Heart right ventricle (tissue), 16 donors: ENCODE data around the gene TADA1. TPM values are rescaled to one million over a fixed set of nuclear protein-coding genes. Genes with fewer than 3 reads are reported as not detected.
A peak's percentile ranks its signal among the peaks of the same experiment; 100 is the strongest.

Experiments
- ATAC-seq, 8 donors: fragments of 200-7000 bp; cut with Tn5 transposase; one replicate each; pipeline ENCODE4 v1.9.1; 2020; ENCODE audit warnings: mild to moderate bottlenecking in 8 of 8, moderate library complexity in 8 of 8, moderate number of reproducible peaks in 1 of 8
- DNase-seq, 2 donors: peaks; one replicate each; pipeline ENCODE4 v3.0.0-alpha.2; 2020
- H3K27ac ChIP-seq, 10 donors: fragments of 200-600 bp; sonication (generic) in 2 of 10; one replicate each; pipeline versions ENCODE4 v1.5.0 to v1.8.0; 2020 to 2022; ENCODE audit warnings: mild to moderate bottlenecking in 3 of 10
- H3K27me3 ChIP-seq, 7 donors: fragments of 200-600 bp; one replicate each; pipeline ENCODE4 v1.8.0; 2021 to 2022; ENCODE audit warnings: mild to moderate bottlenecking in 2 of 7
- H3K36me3 ChIP-seq, 9 donors: fragments of 200-600 bp; sonication (generic) in 1 of 9; one replicate each; pipeline versions ENCODE4 v1.5.0 to v1.8.0; 2020 to 2022; ENCODE audit warnings: mild to moderate bottlenecking in 2 of 9
- H3K4me1 ChIP-seq, 9 donors: fragments of 200-600 bp; sonication (generic) in 1 of 9; one replicate each; pipeline versions ENCODE4 v1.5.0 to v1.8.0; 2020 to 2022; ENCODE audit warnings: mild to moderate bottlenecking in 4 of 9
- H3K4me3 ChIP-seq, 10 donors: fragments of 200-600 bp; sonication (generic) in 2 of 10; one replicate each; pipeline versions ENCODE4 v1.5.0 to v1.8.0; 2020 to 2022; ENCODE audit warnings: mild to moderate bottlenecking in 7 of 10, moderate library complexity in 2 of 10
- H3K9me3 ChIP-seq, 11 donors: fragments of 200-600 bp in 10 of 11; sonication (generic) in 2 of 11; one replicate each; pipeline versions ENCODE4 v1.5.0 to v1.8.0; 2013 to 2022; ENCODE audit warnings: mild to moderate bottlenecking in 2 of 11, control low read depth in 1 of 11, moderate library complexity in 1 of 11
- CTCF ChIP-seq, 9 donors: fragments of 200-600 bp; sonication (generic) in 2 of 9; IDR thresholded peaks; one replicate each; pipeline versions ENCODE4 v1.5.0 to v1.8.0; 2021 to 2022; ENCODE audit warnings: antibody characterized with exemption in 9 of 9, mild to moderate bottlenecking in 5 of 9, moderate library complexity in 1 of 9
- WGBS, 2 donors: extraction: QIAGEN DNeasy Blood & Tissue Kit; methylation state at CpG; one replicate each; pipeline ENCODE4 v1.1.7; 2013; ENCODE audit warnings: inconsistent platforms in 1 of 2; 5-methylcytosine and 5-hydroxymethylcytosine counted together
- intact Hi-C, 10 donors: fragments of 100-400 bp; cut with DNase I; formaldehyde crosslinking; loops; one replicate each; pipeline versions ENCODE4 v1.11.1 to v1.14.2; 2022
- polyA plus RNA-seq, 2 donors: library from polyadenylated mRNA; stranded (reverse); fragments of 200-250 nt; gene quantifications; one replicate each; pipeline ENCODE4 v1.2.3, GENCODE V29; 2013
- total RNA-seq, 10 donors: library from RNA; stranded (reverse); fragmentation: NEBNext Ultra II Directional in 3 of 10; extraction: Animal tissue kit (Norgen Biotek cat#: 25700) in 3 of 10; gene quantifications; one replicate each; pipeline versions ENCODE4 v1.2.1 to v1.2.4, GENCODE V29; 2021 to 2023
- donor health status: Arrhythmogenic right ventricular cardiomyopathy.
- donor health status: ischemic (EF 13 %, LVEDD 7.1; RV severe dilation, severe dysfunction).
- donor health status: healthy with polysubstance abuse.
- donor health status: DM: no; HTN: yes; CAD: no.
- donor health status: DM: no; HTN: no; CAD: no.
- donor health status: ischemic (EF 25% LVEDD 6.9; RV normal size, moderate dysfunction).
- donor health status: ischemic (EF 25% LVEDD 5.7; RV mildly dilated, moderate dysfunction).
- donor health status: healthy.
- donor health status: DM: yes; HTN: yes; CAD: no.
- donor health status: Ischemic cardiomyopathy.
- donor health status: ischemic (EF 35%, LVEDD 5.7; RV mildly dilated, moderate dysfunction).
- donor health status: nonischemic (EF 11% LVEDD 7.7; RV severe dilation, severe dysfunction).
- donor health status: DM: yes; HTN: yes; CAD: no.
- donor health status: PGD.
- donor health status: ischemic (EF 29% LVEDD 5.4; RV normal size, mild dysfunction).
- donor health status: nonischemic (EF 23%, LVEDD 6.1; RV moderate dilation, normal function).

TADA1 gene
- total and polyA plus RNA-seq, 12 donors: 6.0 to 12.8 (median 8.9) TPM

- intact Hi-C loops: loop anchor here in 2 of 10 donors (5.0 kb wide), 1 partner anchor 152 kb away; no protein-coding TSS in a partner anchor
- Histone ChIP-seq H3K36me3 (no peaks in the 10 kb centered on the region), H3K4me3 (no peak overlapping the region), H3K27me3 (no peaks in the 10 kb centered on the region), H3K4me1 (peaks cover 0 to 15% (median 0%) of the 10 kb centered on the region in 9 donors), H3K27ac (no peak overlapping the region), H3K9me3 (no peaks in the 10 kb centered on the region)
- no peak for TF ChIP-seq CTCF (IDR thresholded peaks at IDR 0.05)
- 60 to 79% methylated on average over 2 of the region's 2 CpGs for WGBS, 2 donors
- no peak for DNase-seq
- no peak for ATAC-seq
Observed at GRCh38 chr1:166905136-166905535, 29.1 kb upstream of the TADA1 start.

- no peak for TF ChIP-seq CTCF (IDR thresholded peaks at IDR 0.05)
Observed at GRCh38 chr1:166903232-166903631, 27.2 kb upstream of the TADA1 start.

GRCh38 chr1:166902279-166902678, 26.2 kb upstream of the TADA1 start:
- Histone ChIP-seq H3K4me3 (no peak overlapping the region), H3K4me1 (peaks cover 0 to 15% (median 0%) of the 10 kb centered on the region in 9 donors), H3K9me3 (peaks cover 0 to 9% (median 0%) of the 10 kb centered on the region in 11 donors), H3K27me3 (no peaks in the 10 kb centered on the region), H3K36me3 (no peaks in the 10 kb centered on the region), H3K27ac (peak overlapping the region in 2 of 10 donors; percentile 14 to 36)
- DNase-seq: no peak
- no peak for TF ChIP-seq CTCF (IDR thresholded peaks at IDR 0.05)
- intact Hi-C loops: no loop called here
- 76 to 83% methylated on average over 1 of the region's 1 CpG for WGBS, 2 donors
- ATAC-seq: peak in 6 of 8 donors; percentile 34 to 63 (median 48)

More at GRCh38 chr1:166903232-166903631, 27.2 kb upstream of the TADA1 start:
- peaks cover 0 to 15% (median 0%) of the 10 kb centered on the region in 9 donors for H3K4me1 ChIP-seq
- no peaks in the 10 kb centered on the region for H3K36me3 ChIP-seq
- no peak overlapping the region for H3K4me3 ChIP-seq
- H3K9me3 ChIP-seq: no peaks in the 10 kb centered on the region
- no peak for ATAC-seq
- intact Hi-C loops: no loop called here
- no peak for DNase-seq
- H3K27me3 ChIP-seq: no peaks in the 10 kb centered on the region
- H3K27ac ChIP-seq: no peak overlapping the region
- 48 to 68% methylated on average over 1 of the region's 1 CpG for WGBS, 2 donors

GRCh38 chr1:166900987-166901386, 24.9 kb upstream of the TADA1 start:
- Histone ChIP-seq H3K36me3 (no peaks in the 10 kb centered on the region), H3K27ac (no peak overlapping the region), H3K9me3 (peaks cover 0 to 12% (median 0%) of the 10 kb centered on the region in 11 donors), H3K4me1 (peaks cover 0 to 15% (median 0%) of the 10 kb centered on the region in 9 donors), H3K4me3 (no peak overlapping the region), H3K27me3 (no peaks in the 10 kb centered on the region)
- intact Hi-C loops: no loop called here
- 5 to 21% methylated on average over 4 of the region's 4 CpGs for WGBS, 2 donors
- ATAC-seq: peak in 1 of 8 donors; percentile 57
- TF ChIP-seq CTCF (IDR thresholded peaks at IDR 0.05): no peak
- DNase-seq: no peak
